Measurements from ENCODE around the gene NSG1. TPM values are rescaled to one million over a fixed set of nuclear protein-coding genes. Genes with fewer than 3 reads are reported as not detected.
"Not testable (repeated sequence)": the region's sequence is repeated elsewhere in the genome, so short reads cannot be mapped to it uniquely, and the experiment has no call there.

NSG1 gene
- total and polyA plus RNA-seq, 2 experiments from 2014 or later, result 0.31 to 0.86 TPM

- no peaks in the 10 kb centered on the region for H3K27me3 ChIP-seq (replicated peaks; ENCODE audit: insufficient read depth)
- 98 to 99% methylated on average over 11 of the region's 11 CpGs for WGBS, 2 experiments (ENCODE audit: low coverage in 1 of 2, low lambda C conversion rate in 2 of 2, missing lambda C conversion rate in 2 of 2)
- H3K9me2 ChIP-seq (ENCODE audit: insufficient read depth), result no peaks in the 10 kb centered on the region
- no peak overlapping the region for H3K4me3 ChIP-seq
- no peaks in the 10 kb centered on the region for H4K20me1 ChIP-seq (ENCODE audit: insufficient read depth)
- H3K4me1 ChIP-seq (ENCODE audit: insufficient read depth), result no peaks in the 10 kb centered on the region
- no peak for DNase-seq
- H3K79me2 ChIP-seq (ENCODE audit: insufficient read depth), result no peaks in the 10 kb centered on the region
- H2AFZ ChIP-seq, result no peak overlapping the region
- H3K36me3 ChIP-seq (ENCODE audit: low read depth), result peaks cover 33% of the 10 kb centered on the region; the same call in 1 of the 2 replicates
- in situ Hi-C loops (cut with MboI), result no loop called here
- TF ChIP-seq EZH2 (IDR thresholded peaks at IDR 0.05; ENCODE audit: insufficient read depth, poor library complexity, severe bottlenecking), result no peak
- no peak for TF ChIP-seq EZH2phosphoT487 (IDR thresholded peaks at IDR 0.05; ENCODE audit: insufficient read depth, low read depth)
- no peak overlapping the region for H3K9ac ChIP-seq
- H3K9me3 ChIP-seq (ENCODE audit: low read depth), result no peaks in the 10 kb centered on the region
- no peak overlapping the region for H3K27ac ChIP-seq
- H3F3A ChIP-seq (ENCODE audit: insufficient read depth), result no peaks in the 10 kb centered on the region
- no peak overlapping the region for H3K4me2 ChIP-seq (ENCODE audit: unreplicated experiment)
Measured at GRCh38 chr4:4421356-4421755, 34.5 kb downstream of the NSG1 start.

DNA sequence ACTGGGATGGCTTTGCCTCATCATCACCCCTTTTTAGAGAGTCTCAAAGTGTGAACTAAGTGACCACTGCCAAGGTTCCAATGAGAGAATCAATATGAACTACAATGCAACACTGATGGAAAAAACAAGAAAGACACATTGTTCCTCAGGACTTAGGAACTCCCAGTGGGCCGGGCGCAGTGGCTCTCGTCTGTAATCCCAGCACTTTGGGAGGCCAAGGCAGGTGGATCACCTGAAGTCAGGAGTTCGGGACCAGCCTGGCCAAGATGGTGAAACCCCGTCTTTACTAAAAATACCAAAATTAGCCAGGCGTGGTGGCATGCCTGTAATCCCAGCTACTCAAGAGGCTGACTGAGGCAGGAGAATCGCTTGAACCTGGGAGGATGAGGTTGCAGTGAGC is 35.2 kb downstream of the NSG1 start:
- WGBS, 2 experiments (ENCODE audit: low coverage in 1 of 2, low lambda C conversion rate in 2 of 2, missing lambda C conversion rate in 2 of 2), result 93 to 94% methylated on average over 7 of the region's 7 CpGs

GRCh38 chr4:4422856-4423499 is 36.1 kb downstream of the NSG1 start:
- H3K4me3 ChIP-seq, result no peak overlapping the region
- H3K27ac ChIP-seq, result no peak overlapping the region
- peaks cover 33% of the 10 kb centered on the region; the same call in 1 of the 2 replicates for H3K36me3 ChIP-seq (ENCODE audit: low read depth)
- in situ Hi-C loops (cut with MboI), result no loop called here
- no peak overlapping the region for H3K9ac ChIP-seq
- no peaks in the 10 kb centered on the region for H3F3A ChIP-seq (ENCODE audit: insufficient read depth)
- peaks cover 9% of the 10 kb centered on the region for H3K4me1 ChIP-seq (ENCODE audit: insufficient read depth)
- H2AFZ ChIP-seq, result no peak overlapping the region
- H3K27me3 ChIP-seq (replicated peaks; ENCODE audit: insufficient read depth), result no peaks in the 10 kb centered on the region
- no peaks in the 10 kb centered on the region for H3K9me3 ChIP-seq (ENCODE audit: low read depth)
- H3K79me2 ChIP-seq (ENCODE audit: insufficient read depth), result no peaks in the 10 kb centered on the region
- DNase-seq, result no peak
- H3K9me2 ChIP-seq (ENCODE audit: insufficient read depth), result no peaks in the 10 kb centered on the region
- WGBS, 2 experiments (ENCODE audit: low coverage in 1 of 2, low lambda C conversion rate in 2 of 2, missing lambda C conversion rate in 2 of 2), result 81 to 86% methylated on average over 12 of the region's 12 CpGs
- no peak for TF ChIP-seq EZH2 (IDR thresholded peaks at IDR 0.05; ENCODE audit: insufficient read depth, poor library complexity, severe bottlenecking)
- TF ChIP-seq EZH2phosphoT487 (IDR thresholded peaks at IDR 0.05; ENCODE audit: insufficient read depth, low read depth), result no peak
- no peak overlapping the region for H3K4me2 ChIP-seq (ENCODE audit: unreplicated experiment)
- no peaks in the 10 kb centered on the region for H4K20me1 ChIP-seq (ENCODE audit: insufficient read depth)

More for the DNA sequence above, 35.2 kb downstream of the NSG1 start:
- H3K27ac ChIP-seq; H3K4me3 ChIP-seq; in situ Hi-C loops (cut with MboI); H3K4me1 ChIP-seq (ENCODE audit: insufficient read depth); H3K9me2 ChIP-seq (ENCODE audit: insufficient read depth); H3K27me3 ChIP-seq (replicated peaks; ENCODE audit: insufficient read depth); H3K4me2 ChIP-seq (ENCODE audit: unreplicated experiment); DNase-seq; H3K9ac ChIP-seq; H4K20me1 ChIP-seq (ENCODE audit: insufficient read depth); H2AFZ ChIP-seq; H3K79me2 ChIP-seq (ENCODE audit: insufficient read depth); H3K9me3 ChIP-seq (ENCODE audit: low read depth); H3F3A ChIP-seq (ENCODE audit: insufficient read depth): not testable (repeated sequence)
- peaks cover 33% of the 10 kb centered on the region; the same call in 1 of the 2 replicates for H3K36me3 ChIP-seq (ENCODE audit: low read depth)

- WGBS, 2 experiments (ENCODE audit: low coverage in 1 of 2, low lambda C conversion rate in 2 of 2, missing lambda C conversion rate in 2 of 2), result 99 to 100% methylated on average over 6 to 9 of the region's 9 CpGs
- Histone ChIP-seq H3K9me2 (ENCODE audit: insufficient read depth) (no peaks in the 10 kb centered on the region), H3K4me1 (ENCODE audit: insufficient read depth) (peaks cover 9% of the 10 kb centered on the region), H3K4me3 (no peak overlapping the region), H3K9ac (no peak overlapping the region), H3K4me2 (ENCODE audit: unreplicated experiment) (no peak overlapping the region), H3K9me3 (ENCODE audit: low read depth) (no peaks in the 10 kb centered on the region), H3K36me3 (ENCODE audit: low read depth) (peaks cover 27% of the 10 kb centered on the region; the same call in 1 of the 2 replicates), H3F3A (ENCODE audit: insufficient read depth) (no peaks in the 10 kb centered on the region), H2AFZ (no peak overlapping the region), H4K20me1 (ENCODE audit: insufficient read depth) (no peaks in the 10 kb centered on the region), H3K27ac (no peak overlapping the region), H3K27me3 (replicated peaks; ENCODE audit: insufficient read depth) (no peaks in the 10 kb centered on the region), H3K79me2 (ENCODE audit: insufficient read depth) (no peaks in the 10 kb centered on the region)
- in situ Hi-C loops (cut with MboI), result no loop called here
- TF ChIP-seq EZH2phosphoT487 (IDR thresholded peaks at IDR 0.05; ENCODE audit: insufficient read depth, low read depth) (no peak), EZH2 (IDR thresholded peaks at IDR 0.05; ENCODE audit: insufficient read depth, poor library complexity, severe bottlenecking) (no peak)
- no peak for DNase-seq
Measured at GRCh38 chr4:4423706-4424498, 37.0 kb downstream of the NSG1 start.

Measured in GM23248 (cell line).